Muscle layer of duodenum (tissue), 2 donors: ENCODE results near the gene LRRTM1.

Source experiments
- H3K27ac ChIP-seq: one replicate; pipeline ENCODE4 v1.7.0; 2013; ENCODE audit warnings: mild to moderate bottlenecking, low read length
- H3K27me3 ChIP-seq: one replicate; pipeline ENCODE4 v1.7.0; 2013; ENCODE audit warnings: low read depth, mild to moderate bottlenecking, control low read depth, low read length
- H3K36me3 ChIP-seq, 2 donors: one replicate each; pipeline ENCODE4 v1.7.0; 2013; ENCODE audit warnings: low read length in 2 of 2, control low read depth in 1 of 2, mild to moderate bottlenecking in 1 of 2; ENCODE audit not compliant: insufficient read depth in 2 of 2, control insufficient read depth in 1 of 2
- H3K4me1 ChIP-seq, 2 donors: one replicate each; pipeline ENCODE4 v1.7.0; 2013; ENCODE audit warnings: low read length in 2 of 2, mild to moderate bottlenecking in 2 of 2, control low read depth in 1 of 2, moderate library complexity in 1 of 2; ENCODE audit not compliant: insufficient read depth in 2 of 2, control insufficient read depth in 1 of 2
- H3K4me3 ChIP-seq, 2 donors: one replicate each; pipeline ENCODE4 v1.7.0; 2013; ENCODE audit warnings: low read length in 2 of 2, low read depth in 1 of 2, mild to moderate bottlenecking in 1 of 2
- H3K9me3 ChIP-seq, 2 donors: one replicate each; pipeline ENCODE4 v1.7.0; 2013; ENCODE audit warnings: low read length in 2 of 2, control low read depth in 1 of 2, mild to moderate bottlenecking in 1 of 2; ENCODE audit not compliant: control insufficient read depth in 1 of 2
- donor health status: healthy.

LRRTM1 gene

GRCh38 chr2:80328159-80328571, 23.6 kb upstream of the LRRTM1 start:
- Histone ChIP-seq H3K27ac (no peak overlapping the region), H3K27me3 (no peaks in the 10 kb centered on the region), H3K4me1 (no peaks in the 10 kb centered on the region), H3K9me3 (no peaks in the 10 kb centered on the region), H3K4me3 (no peak overlapping the region), H3K36me3 (no peaks in the 10 kb centered on the region)

- H3K9me3 ChIP-seq, result no peaks in the 10 kb centered on the region
- H3K27me3 ChIP-seq, result no peaks in the 10 kb centered on the region
- H3K4me1 ChIP-seq, result no peaks in the 10 kb centered on the region
- no peak overlapping the region for H3K4me3 ChIP-seq
- no peaks in the 10 kb centered on the region for H3K36me3 ChIP-seq
- H3K27ac ChIP-seq, result no peak overlapping the region
Observed at GRCh38 chr2:80326861-80327260, 22.3 kb upstream of the LRRTM1 start.

- Histone ChIP-seq H3K36me3 (no peaks in the 10 kb centered on the region), H3K4me3 (no peak overlapping the region), H3K27me3 (no peaks in the 10 kb centered on the region), H3K9me3 (no peaks in the 10 kb centered on the region), H3K4me1 (no peaks in the 10 kb centered on the region), H3K27ac (no peak overlapping the region)
Observed at GRCh38 chr2:80326214-80326613, 21.7 kb upstream of the LRRTM1 start.

- Histone ChIP-seq H3K27ac (no peak overlapping the region), H3K4me1 (no peaks in the 10 kb centered on the region), H3K27me3 (no peaks in the 10 kb centered on the region), H3K36me3 (no peaks in the 10 kb centered on the region), H3K4me3 (no peak overlapping the region), H3K9me3 (no peaks in the 10 kb centered on the region)
Observed at GRCh38 chr2:80324525-80324924, 20.0 kb upstream of the LRRTM1 start.

- Histone ChIP-seq H3K4me3 (no peak overlapping the region), H3K36me3 (no peaks in the 10 kb centered on the region), H3K4me1 (no peaks in the 10 kb centered on the region), H3K9me3 (no peaks in the 10 kb centered on the region), H3K27me3 (no peaks in the 10 kb centered on the region), H3K27ac (no peak overlapping the region)
Observed at GRCh38 chr2:80323610-80324009, 19.1 kb upstream of the LRRTM1 start.

GRCh38 chr2:80322958-80323357, 18.4 kb upstream of the LRRTM1 start:
- no peak overlapping the region for H3K27ac ChIP-seq
- H3K4me3 ChIP-seq, result no peak overlapping the region
- no peaks in the 10 kb centered on the region for H3K9me3 ChIP-seq
- H3K27me3 ChIP-seq, result no peaks in the 10 kb centered on the region
- no peaks in the 10 kb centered on the region for H3K4me1 ChIP-seq
- no peaks in the 10 kb centered on the region for H3K36me3 ChIP-seq

GRCh38 chr2:80322311-80322920, 17.9 kb upstream of the LRRTM1 start:
- Histone ChIP-seq H3K9me3 (no peaks in the 10 kb centered on the region), H3K27ac (no peak overlapping the region), H3K4me3 (no peak overlapping the region), H3K4me1 (no peaks in the 10 kb centered on the region), H3K36me3 (no peaks in the 10 kb centered on the region), H3K27me3 (no peaks in the 10 kb centered on the region)

GRCh38 chr2:80312282-80312839, 7.8 kb upstream of the LRRTM1 start:
- Histone ChIP-seq H3K27ac (no peak overlapping the region), H3K9me3 (no peaks in the 10 kb centered on the region), H3K4me3 (no peak overlapping the region), H3K36me3 (no peaks in the 10 kb centered on the region), H3K27me3 (no peaks in the 10 kb centered on the region), H3K4me1 (no peaks in the 10 kb centered on the region)

- H3K4me1 ChIP-seq, result no peaks in the 10 kb centered on the region
Observed at GRCh38 chr2:80311304-80311703, 6.8 kb upstream of the LRRTM1 start.

GRCh38 chr2:80303006-80303908, 1.3 kb downstream of the LRRTM1 start:
- Histone ChIP-seq H3K27me3 (peaks cover 14% of the 10 kb centered on the region), H3K9me3 (no peaks in the 10 kb centered on the region), H3K4me3 (peak overlapping the region; percentile 34 to 80), H3K4me1 (peaks cover 0 to 31% of the 10 kb centered on the region in 2 donors), H3K27ac (no peak overlapping the region), H3K36me3 (no peaks in the 10 kb centered on the region)

More at GRCh38 chr2:80311304-80311703, 6.8 kb upstream of the LRRTM1 start:
- no peaks in the 10 kb centered on the region for H3K36me3 ChIP-seq
- no peaks in the 10 kb centered on the region for H3K27me3 ChIP-seq
- H3K9me3 ChIP-seq, result no peaks in the 10 kb centered on the region
- no peak overlapping the region for H3K27ac ChIP-seq
- no peak overlapping the region for H3K4me3 ChIP-seq

GRCh38 chr2:80302314-80303005, 2.1 kb downstream of the LRRTM1 start:
- Histone ChIP-seq H3K27ac (no peak overlapping the region), H3K36me3 (no peaks in the 10 kb centered on the region), H3K27me3 (peaks cover 14% of the 10 kb centered on the region), H3K4me1 (peaks cover 0 to 31% of the 10 kb centered on the region in 2 donors), H3K4me3 (peak overlapping the region; percentile 34 to 80), H3K9me3 (no peaks in the 10 kb centered on the region)
